ENCODE measurements around the gene SELENON.

Gene SELENON

DNA sequence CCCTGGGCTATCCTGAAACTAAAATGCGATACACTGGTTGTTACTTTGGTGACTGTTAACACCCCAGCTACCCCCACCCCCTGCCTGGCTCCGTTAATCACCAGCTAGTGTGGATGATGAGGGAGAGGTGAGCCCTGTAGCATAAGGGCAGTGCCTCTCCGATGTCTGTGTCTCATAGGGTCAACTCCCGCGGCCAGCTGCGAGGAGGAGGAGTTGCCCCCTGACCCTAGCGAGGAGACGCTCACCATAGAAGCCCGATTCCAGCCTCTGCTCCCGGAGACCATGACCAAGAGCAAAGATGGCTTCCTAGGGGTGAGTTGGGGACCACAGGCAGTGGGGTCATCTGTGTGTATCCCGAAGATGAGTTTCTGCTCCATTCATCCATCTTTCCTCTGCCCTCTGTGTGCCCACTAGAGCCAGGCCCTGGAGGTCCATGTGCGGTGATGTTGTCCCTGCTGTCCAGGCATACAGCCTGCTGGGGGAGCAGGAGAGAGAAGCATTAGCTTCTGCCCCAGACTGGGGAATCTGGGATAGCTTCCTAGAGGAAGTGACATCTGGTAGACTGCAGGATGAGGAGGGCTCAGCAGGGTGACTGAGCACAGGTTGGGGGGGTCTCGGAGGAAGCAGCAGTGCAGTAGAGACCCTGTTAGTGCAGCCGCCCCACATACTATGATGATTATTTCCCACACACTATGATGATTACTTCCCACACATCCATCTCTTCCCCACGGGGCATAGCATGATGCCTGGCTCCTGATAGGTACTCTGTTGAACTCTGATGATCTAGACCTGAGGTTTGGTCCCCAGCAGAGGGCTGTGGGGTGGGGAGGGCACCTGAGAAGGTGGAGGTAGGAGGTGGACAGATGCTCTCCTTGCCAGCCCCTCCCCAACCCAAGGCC lies 5.2 kb downstream of the SELENON start:
- no peaks in the 10 kb centered on the region for H3K9me3 ChIP-seq
- peaks cover 38% of the 10 kb centered on the region for H3K36me3 ChIP-seq (replicated peaks)
- in situ Hi-C loops (cut with MboI; ENCODE audit: low sequenced_read_pairs) = loop anchor here (25.0 kb wide), 1 partner anchor 393 kb away; the partner anchor contains the start of gene RHCE
- no peak for DNase-seq (ENCODE audit: low spot score in 2 of 2)
- no peak overlapping the region for H3K4me3 ChIP-seq
- peaks cover 11% of the 10 kb centered on the region for H3K4me1 ChIP-seq
- H3K27me3 ChIP-seq (ENCODE audit: low read depth) = no peaks in the 10 kb centered on the region

- Histone ChIP-seq H3K27me3 (ENCODE audit: low read depth) (no peaks in the 10 kb centered on the region), H3K9me3 (no peaks in the 10 kb centered on the region), H3K4me1 (peaks cover 8% of the 10 kb centered on the region), H3K4me3 (no peak overlapping the region), H3K36me3 (replicated peaks) (peaks cover 44% of the 10 kb centered on the region)
- no peak for DNase-seq (ENCODE audit: low spot score in 2 of 2)
- in situ Hi-C loops (cut with MboI; ENCODE audit: low sequenced_read_pairs) = loop anchor here (25.0 kb wide), 1 partner anchor 394 kb away; the partner anchor contains the start of gene RHCE
Measured at GRCh38 chr1:25805863-25806225, 5.9 kb downstream of the SELENON start.

- no peaks in the 10 kb centered on the region for H3K27me3 ChIP-seq (ENCODE audit: low read depth)
- DNase-seq (ENCODE audit: low spot score in 2 of 2) = no peak
- in situ Hi-C loops (cut with MboI; ENCODE audit: low sequenced_read_pairs) = loop anchor here (25.0 kb wide), 1 partner anchor 394 kb away; the partner anchor contains the start of gene RHCE
Measured at GRCh38 chr1:25806418-25806817, 6.4 kb downstream of the SELENON start.

DNA sequence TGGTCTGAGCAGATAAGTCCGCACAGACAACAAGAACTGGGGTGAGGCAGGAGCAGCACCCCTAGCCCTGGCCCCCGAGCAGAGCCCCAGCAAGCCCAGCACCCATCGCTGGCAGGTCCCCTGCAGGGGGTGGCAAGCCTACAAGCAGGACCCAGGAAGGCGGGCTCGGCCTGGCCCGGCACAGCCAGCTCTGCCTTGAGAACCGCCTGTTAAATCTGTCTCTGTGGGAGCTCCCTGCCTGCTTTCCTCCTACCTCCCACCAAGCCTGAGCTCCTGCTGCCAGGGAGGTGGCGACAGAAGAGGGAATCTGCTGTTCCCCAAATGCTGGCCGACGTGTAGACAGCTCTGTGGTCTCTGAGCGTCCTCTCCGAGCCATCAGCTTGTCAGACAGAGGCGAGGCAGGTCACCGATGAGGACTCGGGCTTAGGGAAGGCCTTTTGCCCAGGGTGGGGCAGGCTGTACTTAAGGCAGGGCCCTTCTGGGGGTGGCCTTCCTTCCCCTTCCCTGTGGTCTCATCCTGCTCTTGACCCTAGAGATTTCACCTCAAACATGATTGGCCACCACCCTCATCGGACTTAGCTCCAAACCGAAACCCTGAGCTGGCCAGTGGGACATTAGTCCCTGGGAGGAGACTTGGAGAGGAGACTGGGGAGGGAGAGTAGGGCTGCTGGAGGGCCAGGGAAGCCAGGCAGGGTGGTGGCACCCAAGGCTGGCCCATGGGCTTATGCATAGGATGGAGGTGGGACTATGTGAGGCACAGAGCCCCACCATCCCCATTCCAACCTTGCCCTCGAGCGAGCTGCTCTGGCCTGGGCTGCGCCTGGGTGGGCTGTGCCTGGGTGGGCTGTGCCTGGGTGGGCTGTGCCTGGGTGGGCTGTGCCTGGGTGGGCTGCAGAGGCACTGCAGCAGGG lies 7.7 kb downstream of the SELENON start:
- Histone ChIP-seq H3K9me3 (no peaks in the 10 kb centered on the region), H3K27me3 (ENCODE audit: low read depth) (no peaks in the 10 kb centered on the region), H3K4me1 (peaks cover 4% of the 10 kb centered on the region; the same call in 1 of the 2 replicates), H3K36me3 (replicated peaks) (peaks cover 52% of the 10 kb centered on the region), H3K4me3 (no peak overlapping the region)
- no peak for DNase-seq (ENCODE audit: low spot score in 2 of 2)
- in situ Hi-C loops (cut with MboI; ENCODE audit: low sequenced_read_pairs) = loop anchor here (25.0 kb wide), 1 partner anchor 395 kb away; the partner anchor contains the start of gene RHCE

More at GRCh38 chr1:25806418-25806817, 6.4 kb downstream of the SELENON start:
- H3K4me3 ChIP-seq = no peak overlapping the region
- H3K9me3 ChIP-seq = no peaks in the 10 kb centered on the region
- peaks cover 46% of the 10 kb centered on the region for H3K36me3 ChIP-seq (replicated peaks)
- H3K4me1 ChIP-seq = peaks cover 5% of the 10 kb centered on the region

DNA sequence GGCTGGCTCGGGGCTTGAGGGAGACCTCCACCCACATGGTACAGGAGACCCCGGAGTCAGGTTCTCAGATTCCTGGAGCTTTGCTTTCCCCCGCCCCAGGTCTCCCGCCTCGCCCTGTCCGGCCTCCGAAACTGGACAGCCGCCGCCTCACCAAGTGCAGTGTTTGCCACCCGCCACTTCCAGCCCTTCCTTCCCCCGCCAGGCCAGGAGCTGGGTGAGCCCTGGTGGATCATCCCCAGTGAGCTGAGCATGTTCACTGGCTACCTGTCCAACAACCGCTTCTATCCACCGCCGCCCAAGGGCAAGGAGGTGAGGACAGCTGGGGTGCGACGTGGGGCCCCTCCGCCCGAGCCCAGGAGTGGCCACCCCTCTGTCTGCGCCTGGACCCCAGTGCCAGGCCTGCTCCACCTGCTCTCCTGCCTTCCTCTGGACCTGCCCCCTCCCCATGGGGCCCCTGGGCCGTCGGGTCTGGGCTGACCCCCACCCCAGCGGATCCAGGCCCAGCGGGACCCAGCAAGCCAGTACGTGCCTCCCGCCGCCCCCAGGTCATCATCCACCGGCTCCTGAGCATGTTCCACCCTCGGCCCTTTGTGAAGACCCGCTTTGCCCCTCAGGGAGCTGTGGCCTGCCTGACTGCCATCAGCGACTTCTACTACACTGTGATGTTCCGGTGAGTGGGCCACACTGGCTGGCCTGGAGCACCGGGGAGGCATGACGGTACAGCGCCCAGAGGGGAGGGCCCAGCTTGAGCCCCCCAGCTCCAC lies 8.7 kb downstream of the SELENON start:
- no peak for DNase-seq (ENCODE audit: low spot score in 2 of 2)
- Histone ChIP-seq H3K27me3 (ENCODE audit: low read depth) (no peaks in the 10 kb centered on the region), H3K9me3 (no peaks in the 10 kb centered on the region), H3K4me1 (no peaks in the 10 kb centered on the region), H3K4me3 (no peak overlapping the region), H3K36me3 (replicated peaks) (peaks cover 48% of the 10 kb centered on the region)
- in situ Hi-C loops (cut with MboI; ENCODE audit: low sequenced_read_pairs) = loop anchor here (25.0 kb wide), 1 partner anchor 396 kb away; the partner anchor contains the start of gene RHCE

- Histone ChIP-seq H3K9me3 (no peaks in the 10 kb centered on the region), H3K4me3 (no peak overlapping the region), H3K27me3 (ENCODE audit: low read depth) (no peaks in the 10 kb centered on the region), H3K4me1 (no peaks in the 10 kb centered on the region), H3K36me3 (replicated peaks) (peaks cover 46% of the 10 kb centered on the region)
- in situ Hi-C loops (cut with MboI; ENCODE audit: low sequenced_read_pairs) = loop anchor here (25.0 kb wide), 1 partner anchor 397 kb away; the partner anchor contains the start of gene RHCE
- DNase-seq (ENCODE audit: low spot score in 2 of 2) = no peak
Measured at GRCh38 chr1:25809283-25809926, 9.4 kb downstream of the SELENON start.

GRCh38 chr1:25809929-25810328 lies 9.9 kb downstream of the SELENON start:
- H3K36me3 ChIP-seq (replicated peaks) = peaks cover 43% of the 10 kb centered on the region
- in situ Hi-C loops (cut with MboI; ENCODE audit: low sequenced_read_pairs) = loop anchor here (10.0 to 25.0 kb wide), 2 partner anchors 398 to 565 kb away; partner anchors contain the start of genes RHCE and RSRP1
- no peak for DNase-seq (ENCODE audit: low spot score in 2 of 2)
- H3K4me3 ChIP-seq = no peak overlapping the region
- H3K9me3 ChIP-seq = no peaks in the 10 kb centered on the region
- no peaks in the 10 kb centered on the region for H3K4me1 ChIP-seq
- no peaks in the 10 kb centered on the region for H3K27me3 ChIP-seq (ENCODE audit: low read depth)

- peak; percentile 35 to 89 for DNase-seq (ENCODE audit: low spot score in 2 of 2)
- H3K9me3 ChIP-seq = no peaks in the 10 kb centered on the region
- H3K36me3 ChIP-seq (replicated peaks) = peaks cover 36% of the 10 kb centered on the region
- no peak overlapping the region for H3K4me3 ChIP-seq
- in situ Hi-C loops (cut with MboI; ENCODE audit: low sequenced_read_pairs) = loop anchor here (10.0 to 25.0 kb wide), 2 partner anchors 398 to 566 kb away; partner anchors contain the start of genes RHCE and RSRP1
- H3K4me1 ChIP-seq = no peaks in the 10 kb centered on the region
- no peaks in the 10 kb centered on the region for H3K27me3 ChIP-seq (ENCODE audit: low read depth)
Measured at GRCh38 chr1:25810341-25811299, 10.6 kb downstream of the SELENON start.

GRCh38 chr1:25811384-25812082 lies 11.5 kb downstream of the SELENON start:
- H3K4me1 ChIP-seq = no peaks in the 10 kb centered on the region
- H3K36me3 ChIP-seq (replicated peaks) = peaks cover 36% of the 10 kb centered on the region
- H3K9me3 ChIP-seq = no peaks in the 10 kb centered on the region
- no peak overlapping the region for H3K4me3 ChIP-seq
- in situ Hi-C loops (cut with MboI; ENCODE audit: low sequenced_read_pairs) = loop anchor here (10.0 to 25.0 kb wide), 2 partner anchors 399 to 567 kb away; partner anchors contain the start of genes RHCE and RSRP1
- no peaks in the 10 kb centered on the region for H3K27me3 ChIP-seq (ENCODE audit: low read depth)
- DNase-seq (ENCODE audit: low spot score in 2 of 2) = no peak

DNA sequence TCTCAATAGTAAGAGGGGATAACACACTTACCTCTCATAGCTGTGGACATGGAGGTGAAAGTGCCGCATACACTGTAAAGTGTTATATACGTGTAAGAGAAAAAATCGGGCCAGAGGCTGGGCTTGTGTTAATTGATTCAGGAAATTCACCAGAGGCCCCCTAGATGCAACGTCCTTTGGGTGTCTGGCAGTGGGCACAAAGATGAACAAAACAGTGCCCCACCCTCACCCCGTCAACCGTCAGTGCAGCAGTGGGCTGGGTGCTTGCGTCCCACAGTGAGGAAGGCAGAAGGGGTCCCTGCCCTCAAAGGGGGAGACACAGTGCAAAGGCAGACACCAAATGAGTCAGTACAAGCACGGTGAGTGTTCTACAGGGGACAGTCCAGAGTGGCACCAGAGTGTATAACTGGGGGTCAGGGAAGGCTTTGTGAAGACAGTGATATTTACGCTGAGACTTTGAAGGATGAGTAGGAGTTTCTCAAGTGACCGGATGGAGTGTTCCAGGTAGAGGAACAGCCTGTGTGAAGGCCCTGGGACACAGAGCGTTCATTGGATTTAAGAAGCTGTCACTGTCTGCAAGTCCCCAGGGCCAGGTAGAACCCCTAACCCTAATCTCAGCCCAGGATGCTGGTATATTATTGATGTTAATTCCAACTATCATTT lies 13.2 kb downstream of the SELENON start:
- H3K4me3 ChIP-seq = no peak overlapping the region
- H3K36me3 ChIP-seq (replicated peaks) = peaks cover 31% of the 10 kb centered on the region
- in situ Hi-C loops (cut with MboI; ENCODE audit: low sequenced_read_pairs) = loop anchor here (10.0 to 25.0 kb wide), 2 partner anchors 401 to 568 kb away; partner anchors contain the start of genes RHCE and RSRP1
- H3K9me3 ChIP-seq = no peaks in the 10 kb centered on the region
- no peaks in the 10 kb centered on the region for H3K4me1 ChIP-seq
- DNase-seq (ENCODE audit: low spot score in 2 of 2) = no peak
- H3K27me3 ChIP-seq (ENCODE audit: low read depth) = no peaks in the 10 kb centered on the region
